Prostate gland (tissue), 2 donors: ENCODE measurements around the gene HRH2. TPM values are rescaled to one million over a fixed set of nuclear protein-coding genes. Genes with fewer than 3 reads are reported as not detected.
A peak's percentile ranks its signal among the peaks of the same experiment; 100 is the strongest.
"Not testable (repeated sequence)": the region's sequence is repeated elsewhere in the genome, so short reads cannot be mapped to it uniquely, and the experiment has no call there.

Experiments used
- DNase-seq: peaks from one replicate; pipeline ENCODE4 v3.0.0-alpha.2; 2019; ENCODE audit warnings: low spot score
- H3K27ac ChIP-seq, 2 donors: fragments of 200-600 bp; sonication (generic); 2 replicates each; pipeline ENCODE4 v1.5.1; 2017 to 2019
- H3K27me3 ChIP-seq: fragments of 200-600 bp; sonication (generic); replicated peaks from 2 replicates; pipeline ENCODE4 v1.5.1; 2019; ENCODE audit not compliant: insufficient read depth
- H3K36me3 ChIP-seq, 2 donors: fragments of 200-600 bp; sonication (generic); 1 replicate in 1 of 2; 2 replicates in 1 of 2; pipeline versions ENCODE4 v1.5.1 to v1.8.1; 2017 to 2019
- H3K4me1 ChIP-seq: fragments of 200-600 bp; sonication (generic); replicated peaks from 2 replicates; pipeline ENCODE4 v1.5.1; 2019
- H3K4me3 ChIP-seq, 2 donors: fragments of 200-600 bp; sonication (generic); 2 replicates each; pipeline ENCODE4 v1.5.1; 2017 to 2019
- H3K9me3 ChIP-seq: fragments of 200-600 bp; sonication (generic); 2 replicates; pipeline ENCODE4 v1.5.1; 2017
- POLR2A ChIP-seq: fragments of 450-650 bp; IDR thresholded peaks from one replicate; pipeline ENCODE4 v1.6.1; 2016; ENCODE audit warnings: antibody characterized with exemption, mild to moderate bottlenecking
- POLR2AphosphoS5 ChIP-seq: sonication (generic); formaldehyde crosslinking; IDR thresholded peaks from one replicate; pipeline ENCODE4 v1.6.1; 2017; ENCODE audit warnings: antibody characterized with exemption
- WGBS: methylation state at CpG from one replicate; pipeline ENCODE4 v1.1.5; 2018; 5-methylcytosine and 5-hydroxymethylcytosine counted together
- intact Hi-C: fragments of 100-400 bp; cut with DNase I; formaldehyde crosslinking; loops from one replicate; pipeline ENCODE4 v1.14.2; 2022
- total RNA-seq, 2 donors: library from RNA; depleted of rRNA; stranded (reverse); fragments of >200 nt; gene quantifications; one replicate each; pipeline ENCODE4 v1.1.0, GENCODE V29; 2016
- TF ChIP-seq, protein P1 (sequence below), 4 experiments: fragments of 200-600 bp in 2 of 4; fragments of 450-650 bp in 2 of 4; sonication (generic) in 2 of 4; IDR thresholded peaks; 1 replicate in 3 of 4; 2 replicates in 1 of 4; pipeline ENCODE4 v1.5.1; 2016 to 2019; ENCODE audit warnings: antibody characterized with exemption in 4 of 4, mild to moderate bottlenecking in 2 of 4, moderate library complexity in 2 of 4

HRH2 gene
- total RNA-seq, 2 donors from 2014 or later = 0.55 to 5.3 TPM

DNA sequence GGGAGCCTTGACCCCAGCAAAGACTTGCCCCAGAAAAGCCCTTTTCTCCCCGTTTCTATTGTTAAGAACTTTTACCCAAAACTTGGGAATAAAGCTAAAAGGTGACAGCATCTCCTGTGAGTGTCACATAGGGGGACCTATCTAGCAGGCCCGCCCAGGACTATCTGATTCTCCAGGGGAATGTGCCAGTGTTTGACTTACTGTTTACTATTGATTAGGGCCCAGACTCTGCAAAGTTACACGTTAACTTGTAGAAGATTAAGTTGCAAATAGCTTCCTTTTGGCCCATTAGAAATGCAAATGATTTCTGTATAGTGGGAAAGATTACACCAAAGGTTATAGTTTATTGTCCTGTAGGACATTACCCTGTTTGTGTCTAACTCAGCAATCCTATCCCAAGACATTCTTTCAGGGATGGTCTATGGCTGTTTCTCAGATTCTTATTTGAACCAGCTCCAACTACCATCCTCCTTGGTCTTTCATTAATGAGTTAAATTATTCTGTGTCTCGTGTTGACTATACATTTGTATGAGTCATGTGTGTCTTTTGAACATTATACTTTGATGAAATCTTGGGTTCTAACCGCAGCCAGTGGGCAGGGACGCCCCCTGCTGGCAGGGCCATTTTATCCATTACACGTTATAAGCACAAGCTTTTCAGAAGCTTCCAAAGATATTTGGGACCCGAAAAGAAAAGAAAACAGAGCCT, 60.7 kb downstream of the HRH2 start:
- 31% methylated on average over 8 of the region's 8 CpGs for WGBS
- intact Hi-C loops = loop anchor here (1.0 kb wide), 1 partner anchor 184 kb away; no protein-coding TSS in a partner anchor
- H3K4me1 ChIP-seq = no peaks in the 10 kb centered on the region
- H3K36me3 ChIP-seq = no peaks in the 10 kb centered on the region
- TF ChIP-seq, protein P1, sequence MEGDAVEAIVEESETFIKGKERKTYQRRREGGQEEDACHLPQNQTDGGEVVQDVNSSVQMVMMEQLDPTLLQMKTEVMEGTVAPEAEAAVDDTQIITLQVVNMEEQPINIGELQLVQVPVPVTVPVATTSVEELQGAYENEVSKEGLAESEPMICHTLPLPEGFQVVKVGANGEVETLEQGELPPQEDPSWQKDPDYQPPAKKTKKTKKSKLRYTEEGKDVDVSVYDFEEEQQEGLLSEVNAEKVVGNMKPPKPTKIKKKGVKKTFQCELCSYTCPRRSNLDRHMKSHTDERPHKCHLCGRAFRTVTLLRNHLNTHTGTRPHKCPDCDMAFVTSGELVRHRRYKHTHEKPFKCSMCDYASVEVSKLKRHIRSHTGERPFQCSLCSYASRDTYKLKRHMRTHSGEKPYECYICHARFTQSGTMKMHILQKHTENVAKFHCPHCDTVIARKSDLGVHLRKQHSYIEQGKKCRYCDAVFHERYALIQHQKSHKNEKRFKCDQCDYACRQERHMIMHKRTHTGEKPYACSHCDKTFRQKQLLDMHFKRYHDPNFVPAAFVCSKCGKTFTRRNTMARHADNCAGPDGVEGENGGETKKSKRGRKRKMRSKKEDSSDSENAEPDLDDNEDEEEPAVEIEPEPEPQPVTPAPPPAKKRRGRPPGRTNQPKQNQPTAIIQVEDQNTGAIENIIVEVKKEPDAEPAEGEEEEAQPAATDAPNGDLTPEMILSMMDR (IDR thresholded peaks at IDR 0.05) = peak; percentile 41 to 91 (median 70)
- TF ChIP-seq POLR2AphosphoS5 = no peak
- TF ChIP-seq POLR2A = no peak
- H3K27ac ChIP-seq = no peak overlapping the region
- H3K27me3 ChIP-seq = no peaks in the 10 kb centered on the region
- no peak overlapping the region for H3K4me3 ChIP-seq
- peak; percentile 27 for DNase-seq
- H3K9me3 ChIP-seq = no peaks in the 10 kb centered on the region

DNA sequence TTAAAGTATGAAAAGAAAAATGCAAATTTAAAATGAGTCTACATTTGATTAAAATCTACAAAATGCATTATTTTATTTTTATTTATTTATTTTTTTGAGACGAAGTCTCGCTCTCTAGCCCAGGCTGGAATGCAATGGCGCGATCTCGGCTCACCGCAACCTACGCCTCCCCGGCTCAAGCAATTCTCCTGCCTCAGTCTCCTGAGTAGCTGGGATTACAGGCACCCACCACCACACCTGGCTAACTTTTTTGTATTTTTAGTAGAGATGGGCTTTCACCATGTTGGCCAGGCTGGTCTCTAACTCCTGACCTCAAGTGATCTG, 61.2 kb downstream of the HRH2 start:
- intact Hi-C loops = loop anchor here (1.0 kb wide), 1 partner anchor 185 kb away; no protein-coding TSS in a partner anchor
- H3K4me3 ChIP-seq = not testable (repeated sequence)
- WGBS = 90% methylated on average over 8 of the region's 8 CpGs

DNA sequence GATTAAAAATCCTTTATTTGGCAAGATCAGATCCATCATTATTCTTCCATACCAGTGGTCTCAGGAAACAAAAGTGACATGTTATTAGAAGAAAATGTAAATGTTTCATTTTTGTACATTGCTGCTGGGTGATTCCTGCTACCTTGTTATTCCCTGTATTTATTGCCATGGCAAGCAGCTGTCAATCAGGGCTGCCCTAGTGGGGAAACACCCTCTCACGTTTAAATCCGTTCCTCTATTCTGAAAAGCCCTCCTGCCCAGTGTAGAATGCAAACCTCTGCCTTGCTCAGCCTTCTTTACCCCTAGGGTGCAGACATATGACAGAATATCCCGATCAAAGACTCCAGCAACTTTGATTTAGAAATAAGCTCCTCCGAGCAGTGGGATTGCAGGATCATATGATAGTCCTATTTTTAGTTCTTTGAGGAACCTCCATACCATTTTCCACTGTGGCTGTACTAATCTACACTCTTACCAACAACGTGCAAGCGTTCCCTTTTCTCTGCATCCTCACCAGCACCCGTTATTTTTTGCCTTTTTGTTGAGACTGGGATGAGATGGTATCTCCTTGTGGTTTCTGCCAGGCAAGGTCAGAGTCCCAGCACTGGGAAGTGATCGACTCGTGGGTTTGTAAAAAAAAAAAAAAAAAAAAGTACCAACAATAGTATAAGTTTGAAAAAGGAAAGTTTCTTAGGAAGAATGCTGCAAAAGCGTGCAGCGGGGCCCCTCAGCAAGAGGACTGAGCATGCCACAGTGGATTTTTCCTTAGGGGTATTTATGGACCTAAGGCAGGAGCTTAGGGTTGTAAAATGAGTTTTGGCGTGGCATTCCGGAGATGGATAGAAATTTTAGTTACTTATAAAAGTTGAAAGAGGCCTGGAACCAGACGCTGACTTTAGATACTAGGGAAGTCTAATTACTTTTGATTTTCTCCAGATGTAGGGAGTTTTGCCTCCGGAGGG, 66.7 kb downstream of the HRH2 start:
- no peaks in the 10 kb centered on the region for H3K36me3 ChIP-seq
- no peaks in the 10 kb centered on the region for H3K27me3 ChIP-seq
- H3K4me1 ChIP-seq = no peaks in the 10 kb centered on the region
- TF ChIP-seq, protein P1 (IDR thresholded peaks at IDR 0.05) = no peak
- TF ChIP-seq POLR2AphosphoS5 (no peak), POLR2A (no peak)
- no peak overlapping the region for H3K27ac ChIP-seq
- no peak overlapping the region for H3K4me3 ChIP-seq
- intact Hi-C loops = no loop called here
- DNase-seq = no peak
- H3K9me3 ChIP-seq = no peaks in the 10 kb centered on the region
- 49% methylated on average over 15 of the region's 15 CpGs for WGBS

More for the DNA sequence above, 61.2 kb downstream of the HRH2 start:
- not testable (repeated sequence) for H3K9me3 ChIP-seq, H3K36me3 ChIP-seq, H3K27me3 ChIP-seq, DNase-seq, H3K27ac ChIP-seq, H3K4me1 ChIP-seq

DNA sequence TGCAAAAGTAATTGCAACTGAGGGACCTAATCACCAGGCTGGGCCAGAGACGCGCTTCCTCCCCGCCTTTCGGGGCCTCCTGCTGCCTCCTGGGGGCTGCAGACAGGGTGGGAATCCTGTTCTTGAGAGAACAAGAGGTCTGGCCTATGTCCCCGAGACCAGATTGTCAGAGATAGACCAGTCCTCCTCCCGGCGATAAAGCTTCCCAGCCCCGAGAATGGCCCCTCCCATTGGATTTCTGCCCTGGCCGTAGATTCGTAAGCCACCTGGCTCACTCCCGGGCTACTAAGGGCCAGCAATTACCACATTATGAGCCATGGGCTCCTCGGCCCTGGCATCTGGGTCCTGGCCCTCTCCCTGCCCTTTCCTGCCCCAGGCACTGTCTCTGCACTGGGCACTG, 70.4 kb downstream of the HRH2 start:
- no peaks in the 10 kb centered on the region for H3K4me1 ChIP-seq
- no peak for TF ChIP-seq POLR2AphosphoS5
- TF ChIP-seq POLR2A = no peak
- TF ChIP-seq, protein P1 (IDR thresholded peaks at IDR 0.05) = no peak
- no peak overlapping the region for H3K4me3 ChIP-seq
- DNase-seq = no peak
- no peaks in the 10 kb centered on the region for H3K9me3 ChIP-seq
- H3K36me3 ChIP-seq = no peaks in the 10 kb centered on the region
- WGBS = 60% methylated on average over 12 of the region's 12 CpGs
- intact Hi-C loops = no loop called here
- no peaks in the 10 kb centered on the region for H3K27me3 ChIP-seq
- no peak overlapping the region for H3K27ac ChIP-seq

DNA sequence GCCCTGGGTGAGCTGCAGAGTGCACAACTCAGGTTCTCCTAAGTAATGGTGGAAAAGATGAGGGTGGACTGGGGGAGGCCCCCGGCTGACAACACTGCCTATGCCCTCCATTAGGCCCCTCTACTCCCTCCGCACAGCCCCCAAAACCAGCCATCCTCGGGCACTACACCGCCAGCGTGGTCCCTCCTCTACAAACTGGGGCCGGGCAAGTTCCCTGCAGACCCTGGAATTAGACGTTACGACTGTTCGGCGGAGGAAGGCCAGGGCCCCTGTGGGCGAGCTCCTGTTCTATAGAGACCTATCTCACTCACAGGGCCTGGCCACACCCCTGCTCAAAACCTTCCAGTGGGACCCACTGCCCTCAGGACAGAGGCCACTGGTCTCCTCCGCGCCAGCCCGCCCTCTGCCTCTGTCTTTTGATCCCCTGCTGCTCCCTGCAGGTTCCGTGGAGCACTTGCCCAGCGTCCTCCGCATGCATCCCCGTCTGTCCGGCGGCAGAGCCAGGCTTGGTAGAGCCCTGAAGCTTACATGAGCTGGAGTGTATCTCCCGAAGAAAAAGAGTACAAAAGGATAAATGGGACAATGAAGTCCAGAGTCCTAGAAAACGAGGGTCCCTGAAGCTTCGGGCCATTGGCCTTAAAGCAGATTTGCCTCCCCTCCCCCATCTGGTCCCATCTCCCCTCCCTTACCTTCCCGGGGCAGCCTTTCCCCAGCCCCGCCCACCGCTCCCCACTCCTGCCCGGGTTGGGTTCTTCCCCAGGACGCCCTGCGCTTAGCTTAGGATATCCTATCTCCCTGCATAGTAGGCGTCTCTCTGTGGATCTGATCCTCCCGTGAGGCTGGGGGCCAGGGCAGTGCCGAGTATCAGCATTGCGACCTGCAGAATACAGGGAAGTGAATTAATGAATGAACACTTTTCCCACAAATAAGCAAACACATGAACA, 71.3 kb downstream of the HRH2 start:
- WGBS = 25% methylated on average over 33 of the region's 33 CpGs
- Histone ChIP-seq H3K36me3 (no peaks in the 10 kb centered on the region), H3K9me3 (no peaks in the 10 kb centered on the region), H3K27ac (no peak overlapping the region), H3K27me3 (no peaks in the 10 kb centered on the region), H3K4me3 (no peak overlapping the region), H3K4me1 (no peaks in the 10 kb centered on the region)
- TF ChIP-seq, protein P1 (IDR thresholded peaks at IDR 0.05) = no peak
- TF ChIP-seq POLR2A = no peak
- TF ChIP-seq POLR2AphosphoS5 = no peak
- DNase-seq = no peak
- intact Hi-C loops = no loop called here
